Measurements from ENCODE around the gene CH25H.

CH25H gene

DNA sequence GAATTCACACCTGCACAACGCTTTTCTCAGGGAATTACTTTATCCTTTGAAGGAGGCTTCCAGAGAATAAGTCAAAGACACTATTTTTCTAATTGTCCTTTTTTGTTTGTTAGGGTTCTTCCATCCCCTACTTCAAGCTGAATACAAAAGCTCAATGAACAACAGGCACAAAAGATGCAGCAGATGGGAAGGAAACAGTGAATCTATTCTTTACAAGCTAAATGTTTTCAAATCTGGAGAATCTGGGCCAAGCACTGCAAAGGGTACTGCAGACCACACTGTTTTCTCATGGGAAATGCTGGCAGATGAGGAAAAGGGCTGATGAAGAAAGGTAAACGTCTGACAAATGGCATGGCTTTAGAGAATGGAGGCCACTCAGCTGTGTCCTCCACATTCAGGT is 25.9 kb upstream of the CH25H start:
- TF ChIP-seq POLR2AphosphoS5 (IDR thresholded peaks at IDR 0.05; ENCODE audit: low read depth, low read length) (no peak), TAF1 (IDR thresholded peaks at IDR 0.05; ENCODE audit: borderline replicate concordance, insufficient read depth, low read length) (no peak)

DNA sequence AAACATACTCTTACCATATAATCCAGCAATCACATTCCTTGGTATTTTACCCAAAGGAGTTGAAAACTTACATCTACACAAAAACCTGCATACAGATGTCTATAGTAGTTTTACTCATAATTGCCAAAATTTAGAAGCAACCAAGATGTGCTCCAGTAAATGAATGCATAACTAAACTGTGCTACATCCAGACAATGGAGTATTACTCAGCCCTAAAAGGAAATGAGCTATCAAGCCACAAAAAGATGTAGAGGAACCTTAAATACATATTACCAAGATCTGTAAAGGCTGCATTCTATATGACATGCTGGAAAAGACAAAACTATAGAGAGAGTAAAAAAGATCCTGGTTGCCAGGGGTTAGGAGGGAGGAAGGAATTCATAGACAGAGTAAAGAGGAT is 21.8 kb upstream of the CH25H start:
- TF ChIP-seq FOXP2 (optimal IDR thresholded peaks at IDR 0.05; ENCODE audit: borderline replicate concordance, extremely low read depth, extremely low read length, insufficient read depth) (no peak), TAF1 (IDR thresholded peaks at IDR 0.05; ENCODE audit: borderline replicate concordance, insufficient read depth, low read length) (no peak), POLR2AphosphoS5 (IDR thresholded peaks at IDR 0.05; ENCODE audit: low read depth, low read length) (no peak), REST (IDR thresholded peaks at IDR 0.05; ENCODE audit: insufficient read depth in 1 of 2, low read depth in 2 of 2, low read length in 2 of 2) (no peak), SIN3A (IDR thresholded peaks at IDR 0.05; ENCODE audit: borderline replicate concordance, insufficient read depth, low read length) (no peak)

DNA sequence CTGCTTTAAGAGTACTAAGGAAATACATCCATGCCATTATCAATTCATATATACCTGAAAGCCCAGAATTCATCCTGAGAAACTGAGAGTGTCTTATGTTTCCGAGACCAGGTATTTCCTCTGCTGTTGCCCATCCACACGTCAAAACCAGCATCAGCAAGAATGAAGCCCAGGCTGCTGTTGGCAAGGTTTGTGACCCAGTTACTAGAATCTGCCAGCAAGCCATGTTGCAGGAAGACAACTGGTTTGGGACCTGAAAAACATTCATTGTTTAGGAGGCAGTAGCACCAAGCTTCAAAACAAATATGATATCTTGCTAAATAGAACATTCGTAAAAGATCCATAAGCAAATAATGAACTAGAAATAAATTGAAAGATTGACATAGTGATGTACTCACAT is 21.0 kb upstream of the CH25H start:
- TF ChIP-seq FOXP2 (optimal IDR thresholded peaks at IDR 0.05; ENCODE audit: borderline replicate concordance, extremely low read depth, extremely low read length, insufficient read depth) (no peak), SIN3A (IDR thresholded peaks at IDR 0.05; ENCODE audit: borderline replicate concordance, insufficient read depth, low read length) (no peak), TAF1 (IDR thresholded peaks at IDR 0.05; ENCODE audit: borderline replicate concordance, insufficient read depth, low read length) (no peak), POLR2AphosphoS5 (IDR thresholded peaks at IDR 0.05; ENCODE audit: low read depth, low read length) (no peak), REST (IDR thresholded peaks at IDR 0.05; ENCODE audit: insufficient read depth in 1 of 2, low read depth in 2 of 2, low read length in 2 of 2) (no peak)

DNA sequence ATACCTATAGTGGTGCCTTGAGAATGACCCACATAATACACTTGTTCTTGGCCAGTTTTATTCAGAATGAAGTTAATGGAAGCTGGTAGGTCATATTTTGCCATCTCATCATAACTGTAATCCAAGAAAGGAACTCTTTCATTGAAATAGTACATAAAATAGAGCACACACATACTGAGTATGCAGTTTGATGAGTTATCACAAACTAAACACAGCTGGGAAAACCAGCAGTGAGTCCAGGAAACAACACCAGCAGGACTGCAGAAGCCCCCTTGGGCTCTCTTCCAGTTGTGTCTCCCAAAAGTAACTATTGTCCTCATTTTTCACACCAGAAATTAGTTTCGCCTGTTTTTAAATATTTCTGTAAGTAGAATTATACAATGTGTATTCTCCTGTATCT is 19.8 kb upstream of the CH25H start:
- TF ChIP-seq FOXP2 (optimal IDR thresholded peaks at IDR 0.05; ENCODE audit: borderline replicate concordance, extremely low read depth, extremely low read length, insufficient read depth), result no peak
- TF ChIP-seq POLR2AphosphoS5 (IDR thresholded peaks at IDR 0.05; ENCODE audit: low read depth, low read length), result no peak
- no peak for TF ChIP-seq TAF1 (IDR thresholded peaks at IDR 0.05; ENCODE audit: borderline replicate concordance, insufficient read depth, low read length)
- no peak for TF ChIP-seq REST (IDR thresholded peaks at IDR 0.05; ENCODE audit: insufficient read depth in 1 of 2, low read depth in 2 of 2, low read length in 2 of 2)
- no peak for TF ChIP-seq SIN3A (IDR thresholded peaks at IDR 0.05; ENCODE audit: borderline replicate concordance, insufficient read depth, low read length)

DNA sequence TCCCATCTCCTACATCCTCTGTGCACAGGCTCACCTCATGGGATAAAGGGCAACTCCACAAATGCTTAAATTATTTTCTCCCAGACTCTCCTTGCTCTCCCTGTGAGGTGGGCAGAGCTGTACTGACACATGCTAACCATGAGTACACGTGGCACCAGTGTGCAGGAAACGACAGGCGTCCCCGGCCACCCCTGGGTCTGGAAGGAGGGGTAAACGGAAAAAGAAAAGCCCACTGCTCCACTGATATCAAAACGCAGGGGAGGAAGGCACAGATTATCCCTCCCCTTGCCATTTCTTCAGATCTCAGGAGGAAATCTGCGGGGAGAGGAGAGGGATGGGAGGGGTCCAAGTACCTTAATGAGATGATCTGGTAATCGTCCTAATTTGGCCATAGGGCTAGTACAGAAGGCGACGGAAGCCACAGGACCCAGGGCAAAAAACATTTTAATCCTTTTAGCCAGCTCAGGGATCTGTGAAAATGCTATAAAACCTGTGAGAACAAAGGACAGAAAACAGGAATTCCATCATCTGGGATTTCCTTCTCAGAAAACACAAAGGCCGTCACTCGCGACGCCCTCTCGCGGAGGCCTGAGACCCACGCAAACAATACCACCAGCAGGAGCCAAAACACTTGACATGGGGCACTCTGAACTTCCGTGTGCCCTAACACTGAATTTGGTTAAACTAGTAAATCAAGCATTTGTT is 17.8 kb upstream of the CH25H start:
- TF ChIP-seq SIN3A (IDR thresholded peaks at IDR 0.05; ENCODE audit: borderline replicate concordance, insufficient read depth, low read length), result no peak
- no peak for TF ChIP-seq FOXP2 (optimal IDR thresholded peaks at IDR 0.05; ENCODE audit: borderline replicate concordance, extremely low read depth, extremely low read length, insufficient read depth)
- TF ChIP-seq TAF1 (IDR thresholded peaks at IDR 0.05; ENCODE audit: borderline replicate concordance, insufficient read depth, low read length), result no peak
- no peak for TF ChIP-seq REST (IDR thresholded peaks at IDR 0.05; ENCODE audit: insufficient read depth in 1 of 2, low read depth in 2 of 2, low read length in 2 of 2)
- TF ChIP-seq POLR2AphosphoS5 (IDR thresholded peaks at IDR 0.05; ENCODE audit: low read depth, low read length), result no peak
